ENCODE measurements around the gene CFAP74.
A peak's percentile ranks its signal among the peaks of the same experiment; 100 is the strongest.
"Not testable (repeated sequence)": the region's sequence is repeated elsewhere in the genome, so short reads cannot be mapped to it uniquely, and the experiment has no call there.

The CFAP74 gene

DNA sequence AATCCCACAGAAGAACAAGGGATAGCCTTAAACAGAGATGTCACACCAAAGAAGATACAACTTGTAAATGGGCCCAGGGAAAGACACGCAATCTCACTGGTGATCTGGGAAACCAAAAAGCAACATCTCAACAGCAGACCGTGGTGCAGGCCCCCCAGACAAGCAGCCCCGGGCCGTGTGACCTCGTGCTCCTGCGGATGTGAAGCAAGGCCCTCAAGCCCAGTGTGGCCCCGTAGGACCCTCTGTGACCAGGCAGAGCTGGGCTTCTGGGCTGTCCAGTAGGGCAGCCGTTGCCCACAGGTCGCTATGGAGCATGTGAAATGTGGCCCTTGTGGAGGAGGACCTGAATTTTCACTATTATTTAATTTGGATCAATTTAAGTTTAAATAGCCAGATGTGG lies 49.6 kb downstream of the CFAP74 start:
- no peak for FAIRE-seq
- no peak for DNase-seq (ENCODE audit: low spot score)

- DNase-seq (ENCODE audit: low spot score) (no peak), FAIRE-seq (no peak)
These were observed 52.6 kb downstream of the CFAP74 start for GRCh38 chr1:1950940-1951339.

- FAIRE-seq (no peak), DNase-seq (ENCODE audit: low spot score) (no peak)
These were observed 54.8 kb downstream of the CFAP74 start for GRCh38 chr1:1948783-1949182.

DNA sequence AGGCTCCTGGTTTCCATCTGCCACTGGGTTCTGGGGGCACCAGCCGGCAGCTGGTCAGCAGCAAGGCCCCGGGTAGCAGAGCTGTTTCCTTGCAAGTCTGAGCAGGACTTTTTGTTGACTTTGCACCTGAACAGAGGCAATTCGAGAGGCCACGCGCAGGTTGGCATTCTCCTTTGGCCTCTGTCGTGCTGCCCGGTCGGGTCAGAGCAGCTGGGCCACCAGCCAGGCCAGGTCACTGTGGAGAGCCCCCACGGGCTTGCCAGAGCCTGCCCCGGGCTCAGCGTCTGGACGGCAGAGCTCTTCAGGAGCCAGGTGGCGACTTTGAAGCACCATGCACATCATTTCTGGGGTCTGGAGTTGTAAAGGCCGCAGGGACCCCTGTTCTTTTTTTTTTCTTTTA lies 56.1 kb downstream of the CFAP74 start:
- FAIRE-seq (no peak), DNase-seq (ENCODE audit: low spot score) (no peak)

- FAIRE-seq: no peak
- DNase-seq (ENCODE audit: low spot score): no peak
These were observed 57.0 kb downstream of the CFAP74 start for GRCh38 chr1:1946540-1946939.

- FAIRE-seq: no peak
- DNase-seq (ENCODE audit: low spot score): no peak
These were observed 57.7 kb downstream of the CFAP74 start for GRCh38 chr1:1945782-1946393.

DNA sequence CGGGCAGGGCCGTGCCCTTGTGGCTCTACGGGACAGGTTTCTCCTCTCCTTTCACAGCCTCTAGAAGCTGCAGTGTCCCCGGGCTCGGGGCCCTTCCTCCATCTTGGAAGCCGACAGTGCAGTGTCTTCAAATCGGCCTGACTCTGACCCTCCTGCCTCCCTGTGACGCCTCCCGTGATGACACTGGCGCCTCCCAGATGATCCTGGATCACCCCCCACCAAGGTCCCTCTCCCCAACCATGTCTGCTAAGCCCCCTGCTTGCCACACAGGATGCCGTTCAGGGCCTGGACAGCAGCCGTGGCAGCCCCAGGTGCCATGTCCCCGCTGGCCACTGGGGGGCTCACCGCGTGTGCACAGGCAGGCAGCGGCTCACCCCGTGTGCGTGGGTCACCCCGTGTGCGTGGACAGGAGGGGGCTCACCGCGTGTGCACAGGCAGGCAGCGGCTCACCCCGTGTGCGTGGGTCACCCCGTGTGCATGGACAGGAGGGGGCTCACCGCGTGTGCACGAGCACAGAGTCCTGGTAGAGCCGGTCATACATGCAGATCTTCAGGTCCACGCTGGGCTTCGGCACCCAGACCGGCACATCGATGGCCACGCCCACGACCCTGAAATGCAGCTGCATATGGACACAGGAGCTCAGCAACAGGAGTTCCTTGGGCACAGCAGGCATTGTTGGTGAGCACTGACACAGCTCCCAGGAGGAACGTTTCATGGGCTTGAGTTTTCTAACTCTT lies 59.6 kb downstream of the CFAP74 start:
- FAIRE-seq (peak; percentile 35), DNase-seq (ENCODE audit: low spot score) (peak; percentile 54)

GRCh38 chr1:1942753-1943656 lies 60.6 kb downstream of the CFAP74 start:
- no peak for DNase-seq (ENCODE audit: low spot score)
- no peak for FAIRE-seq

DNA sequence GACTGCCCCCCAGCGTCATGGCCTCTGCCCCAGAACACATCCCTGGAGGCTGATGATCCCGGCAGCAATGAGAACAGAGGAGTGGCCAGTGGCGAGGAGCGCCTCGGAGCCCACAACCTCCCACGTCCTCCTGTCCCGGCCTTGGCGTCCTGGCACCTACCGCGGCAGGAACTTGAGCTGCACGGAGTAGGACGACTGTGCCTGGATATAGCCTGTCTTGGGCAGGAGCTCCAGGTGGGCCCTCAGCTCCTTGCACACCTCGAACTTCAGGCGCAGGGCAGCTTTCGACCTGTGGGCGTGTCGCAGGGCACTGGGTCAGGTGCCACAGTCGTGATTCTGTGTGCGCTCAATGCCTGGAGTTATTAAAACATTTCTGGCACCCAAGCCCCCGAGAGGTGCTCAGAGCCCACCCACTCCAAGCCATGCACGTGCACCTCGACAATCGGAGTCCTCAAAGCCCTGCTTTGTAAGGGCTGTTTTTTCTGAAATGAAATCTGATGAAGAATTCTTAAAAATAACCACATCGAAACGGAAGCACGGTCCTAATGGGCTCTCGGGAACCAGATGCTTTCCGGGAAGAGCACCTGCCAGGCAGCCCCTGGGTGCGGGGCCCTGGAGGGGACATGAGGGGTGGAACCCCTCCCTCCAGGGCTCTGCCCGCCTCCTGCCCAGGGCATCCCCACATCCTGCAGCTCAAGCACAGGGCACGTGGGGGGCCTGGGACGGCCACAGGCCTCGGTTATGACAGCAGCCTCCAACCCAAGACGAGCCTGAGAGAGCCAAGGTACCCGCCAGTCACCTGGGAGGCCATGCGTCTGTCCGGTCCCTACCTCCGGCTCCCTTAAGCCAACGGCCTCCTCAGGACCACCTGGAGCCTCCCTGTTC lies 61.5 kb downstream of the CFAP74 start:
- no peak for DNase-seq (ENCODE audit: low spot score)

DNA sequence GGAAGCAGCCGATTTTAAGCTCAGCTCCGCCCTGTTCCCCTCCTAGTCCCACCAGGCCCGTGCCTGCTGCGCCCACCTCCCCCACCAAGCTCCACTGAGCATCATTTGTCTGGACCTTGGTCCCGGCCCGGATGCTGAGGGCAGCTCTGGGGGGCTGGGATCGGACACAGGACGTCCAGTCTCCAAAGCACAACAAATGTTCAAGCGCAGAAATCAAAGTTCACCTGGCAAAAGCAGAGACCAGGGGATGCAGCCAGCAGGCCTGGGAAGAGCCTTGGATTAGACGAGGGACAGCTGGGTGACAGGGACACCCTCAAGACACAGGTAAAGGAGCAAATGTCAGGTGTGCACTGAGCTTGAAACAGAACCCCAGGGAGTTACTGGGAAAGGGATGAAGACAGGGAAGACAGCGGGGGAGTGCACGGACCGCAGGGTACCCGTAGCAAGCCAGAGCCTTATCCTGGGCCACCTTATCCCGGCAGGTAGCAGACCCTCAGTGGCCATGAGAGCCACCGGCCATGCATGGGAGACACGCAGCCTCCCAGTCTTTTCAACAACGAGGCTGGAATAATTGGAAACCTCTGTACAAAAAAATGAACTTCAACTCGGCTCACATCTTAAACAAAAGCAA lies 62.3 kb downstream of the CFAP74 start:
- DNase-seq (ENCODE audit: low spot score): no peak
- no peak for FAIRE-seq

More for the DNA sequence above, 61.5 kb downstream of the CFAP74 start:
- FAIRE-seq: no peak

- FAIRE-seq: no peak
- no peak for DNase-seq (ENCODE audit: low spot score)
These were observed 63.5 kb downstream of the CFAP74 start for GRCh38 chr1:1940123-1940425.

- FAIRE-seq: no peak
These were observed 64.1 kb downstream of the CFAP74 start for GRCh38 chr1:1939296-1940122.

GRCh38 chr1:1938613-1939295 lies 64.8 kb downstream of the CFAP74 start:
- FAIRE-seq: peak; percentile 20

More at GRCh38 chr1:1939296-1940122, 64.1 kb downstream of the CFAP74 start:
- DNase-seq (ENCODE audit: low spot score): no peak

GRCh38 chr1:1938276-1938573 lies 65.4 kb downstream of the CFAP74 start:
- DNase-seq (ENCODE audit: low spot score): no peak
- FAIRE-seq: no peak

More at GRCh38 chr1:1938613-1939295, 64.8 kb downstream of the CFAP74 start:
- no peak for DNase-seq (ENCODE audit: low spot score)

- DNase-seq (ENCODE audit: low spot score) (no peak), FAIRE-seq (peak; percentile 81)
These were observed 65.9 kb downstream of the CFAP74 start for GRCh38 chr1:1937549-1938275.

DNA sequence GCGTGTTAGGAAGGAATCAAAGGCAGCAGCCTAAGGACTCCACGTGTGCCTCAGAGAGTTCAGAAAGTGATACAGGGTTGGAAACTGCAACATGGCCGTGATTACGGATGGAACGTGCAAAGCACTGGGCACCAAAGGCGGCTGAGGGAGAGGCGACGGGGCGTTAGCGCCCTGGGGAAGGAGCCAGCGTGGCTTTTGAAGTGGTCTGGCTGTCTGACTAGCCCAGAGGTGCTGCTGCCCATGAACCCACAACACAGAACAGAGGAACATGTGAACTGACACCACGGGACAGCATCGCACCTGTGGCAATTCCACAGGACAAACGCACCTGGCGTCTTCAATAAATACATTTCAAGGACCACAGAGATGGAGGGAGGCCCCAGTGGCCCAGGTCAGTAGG lies 66.5 kb downstream of the CFAP74 start:
- FAIRE-seq: no peak
- DNase-seq (ENCODE audit: low spot score): no peak

- FAIRE-seq; DNase-seq (ENCODE audit: low spot score): not testable (repeated sequence)
These were observed 68.7 kb downstream of the CFAP74 start for GRCh38 chr1:1934848-1935247.

GRCh38 chr1:1929639-1930545 lies 73.7 kb downstream of the CFAP74 start:
- DNase-seq (ENCODE audit: low spot score) (no peak), FAIRE-seq (no peak)
